ENCODE measurements around the gene B9D1.

B9D1 gene, protein sequence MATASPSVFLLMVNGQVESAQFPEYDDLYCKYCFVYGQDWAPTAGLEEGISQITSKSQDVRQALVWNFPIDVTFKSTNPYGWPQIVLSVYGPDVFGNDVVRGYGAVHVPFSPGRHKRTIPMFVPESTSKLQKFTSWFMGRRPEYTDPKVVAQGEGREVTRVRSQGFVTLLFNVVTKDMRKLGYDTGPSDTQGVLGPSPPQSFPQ

DNA sequence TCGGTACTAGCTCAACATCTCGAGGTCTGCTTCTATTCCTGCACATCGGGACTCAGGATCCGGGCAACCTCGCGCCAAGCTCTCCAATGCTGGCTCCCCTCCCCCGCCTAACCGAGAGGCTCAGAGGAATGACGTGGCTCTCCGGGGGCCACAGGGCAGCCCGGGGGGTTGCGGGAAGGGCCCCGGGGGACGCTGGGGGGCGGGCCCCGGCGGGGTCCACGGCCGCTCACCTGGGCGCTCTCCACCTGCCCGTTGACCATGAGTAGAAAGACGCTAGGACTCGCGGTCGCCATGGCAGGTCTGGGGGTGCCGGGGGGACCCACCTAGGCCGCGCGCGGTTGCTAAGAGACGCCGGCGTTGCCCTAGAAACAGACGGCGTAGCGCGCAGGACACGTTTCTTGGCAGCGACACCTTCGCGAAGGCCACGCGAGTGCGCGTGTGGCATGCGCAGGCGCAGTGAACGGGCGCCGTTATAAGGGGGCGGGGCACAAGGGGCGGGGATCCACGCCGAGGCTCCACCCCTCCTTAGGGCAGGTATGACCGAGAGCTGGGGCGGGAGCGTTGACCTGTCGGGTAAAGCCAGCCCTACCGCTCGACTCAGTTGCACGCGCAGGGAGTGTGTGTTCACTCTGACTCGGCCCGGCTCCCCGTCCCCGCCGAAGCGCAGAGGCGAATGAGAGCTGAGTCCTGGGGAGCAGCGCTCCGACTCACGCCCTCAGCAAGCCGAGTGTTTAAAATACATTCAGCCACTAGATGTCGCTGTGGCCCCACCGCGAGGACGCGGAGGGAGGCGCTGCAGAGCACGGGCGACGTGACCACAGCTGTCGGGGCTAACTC, at the start of gene B9D1:
Gene B9D1 (minus strand): TSS at position 447 of the 837 bp plus-strand sequence. CDS start 154 bp downstream, at position 293.
- DNase-seq (ENCODE audit: low spot score) = peak; percentile 98

DNA sequence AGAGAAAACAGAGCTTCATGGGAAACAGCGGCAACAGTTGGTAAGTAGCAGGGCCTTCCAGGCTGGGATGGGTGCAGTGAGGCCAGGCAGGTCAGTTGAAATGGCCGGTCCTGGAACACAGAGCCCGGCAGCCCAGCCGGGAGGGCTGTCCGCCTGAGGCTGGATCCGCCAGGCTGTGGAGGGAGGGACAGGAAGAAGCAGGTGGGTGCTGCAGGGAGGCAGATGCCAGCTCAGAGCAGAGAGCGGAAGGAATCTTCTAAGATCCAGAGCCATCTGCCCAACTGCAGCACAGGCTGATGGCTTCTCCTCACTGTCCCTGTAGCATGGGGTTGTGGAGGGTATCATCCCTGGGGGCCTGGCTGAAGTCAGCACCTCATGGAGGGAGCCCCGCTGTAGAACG, 49.1 kb upstream of the B9D1 start:
- no peak for DNase-seq (ENCODE audit: low spot score)

DNA sequence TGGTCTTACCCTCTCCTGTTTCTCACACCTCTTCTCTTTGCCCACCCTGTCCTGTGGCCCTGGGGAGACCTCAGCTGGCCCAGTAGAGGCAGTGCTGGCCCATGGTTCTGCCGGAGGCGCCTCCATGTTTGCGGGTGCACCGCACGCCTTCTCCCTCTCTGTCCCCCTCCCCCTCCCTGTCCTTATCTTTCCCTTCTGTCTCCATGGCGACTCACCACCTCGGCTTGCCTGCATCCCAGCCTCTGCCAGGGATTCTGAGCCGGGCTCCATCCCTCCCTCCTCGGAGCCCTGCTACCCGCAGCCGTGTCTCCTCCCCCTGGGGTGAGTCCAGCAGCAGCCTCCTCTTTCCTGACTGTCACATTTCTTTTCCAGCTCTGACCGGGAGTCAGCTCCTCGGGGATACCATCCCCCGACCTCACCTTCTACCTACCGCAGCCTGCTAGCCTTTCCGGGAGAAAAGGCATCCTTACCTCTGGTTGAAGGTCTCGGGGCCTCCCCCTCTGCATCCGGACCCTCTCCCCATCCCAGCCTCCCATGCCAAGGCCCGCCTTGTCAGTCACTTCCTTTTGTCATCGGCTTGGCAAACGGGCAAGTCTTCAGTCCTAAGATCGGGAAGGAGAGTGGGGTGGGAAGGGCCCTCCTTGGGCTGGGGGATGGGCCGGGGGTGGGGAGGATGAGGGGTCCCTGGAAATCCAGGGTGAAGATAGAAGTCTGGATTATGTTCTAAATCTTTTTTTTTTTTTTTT, 48.5 kb upstream of the B9D1 start, which contains the start of gene RNF112:
Gene RNF112 (plus strand): TSS at position 358 of the 746 bp plus-strand sequence. CDS start 177 bp downstream, at position 535.
- DNase-seq (ENCODE audit: low spot score) = no peak

DNA sequence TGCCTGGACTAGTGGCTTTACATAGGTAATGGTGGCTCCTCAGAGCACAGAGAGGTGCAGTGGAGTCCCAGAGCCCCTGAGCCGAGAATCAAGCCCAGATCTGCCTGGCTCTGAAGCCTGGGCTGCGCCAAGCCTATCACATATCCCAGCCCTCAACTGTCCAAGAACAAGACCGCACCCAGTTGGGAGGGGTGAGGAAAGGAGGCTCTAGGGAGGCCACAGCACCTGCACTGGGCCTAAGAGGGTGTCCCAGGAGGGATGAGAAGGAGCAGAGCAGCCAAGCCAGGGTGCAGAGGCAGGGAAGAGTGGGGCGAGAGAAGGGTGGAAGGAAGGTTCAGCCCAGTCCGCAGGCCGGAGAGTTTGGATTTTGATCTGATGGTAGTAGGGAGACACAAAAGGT, 47.6 kb upstream of the B9D1 start:
- no peak for DNase-seq (ENCODE audit: low spot score)

DNA sequence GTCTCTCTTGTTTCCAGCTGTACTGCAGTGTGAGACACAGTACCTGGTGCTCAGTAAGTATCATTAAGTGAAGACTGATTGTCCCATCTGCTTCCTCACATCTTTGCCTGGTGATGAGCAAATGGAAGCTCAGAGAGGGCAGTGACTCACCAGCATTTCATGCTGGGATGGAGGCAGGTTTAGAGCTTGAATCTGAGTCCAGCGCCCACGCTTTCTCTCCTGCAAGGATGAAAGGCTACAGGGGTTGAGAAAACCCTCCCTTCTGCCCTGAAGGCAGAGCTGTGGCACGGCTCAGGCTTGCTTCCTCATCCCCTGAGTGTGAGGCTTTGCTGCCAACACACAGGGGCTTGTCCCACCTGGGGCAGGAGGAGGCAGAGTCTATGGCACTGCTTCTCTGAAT, 47.0 kb upstream of the B9D1 start:
- peak; percentile 25 for DNase-seq (ENCODE audit: low spot score)

DNA sequence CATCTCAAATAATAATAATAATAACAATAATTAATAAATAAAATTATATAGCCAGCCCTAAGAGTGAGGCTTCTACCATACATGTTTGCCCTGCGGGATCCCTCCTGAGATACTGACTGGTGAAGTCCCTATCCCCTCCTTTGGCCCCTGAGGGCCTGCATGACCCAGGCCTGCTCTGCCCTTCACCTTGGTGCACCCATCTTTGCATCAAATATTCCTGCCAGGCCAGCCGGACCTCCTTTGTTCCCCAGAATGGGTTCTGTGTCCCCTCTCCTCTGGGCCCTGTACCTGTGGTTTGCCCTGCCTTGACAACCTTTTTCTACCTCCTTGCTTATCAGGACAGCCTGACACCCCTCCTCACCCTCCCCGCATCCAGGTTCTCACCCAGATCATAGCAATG, 46.5 kb upstream of the B9D1 start:
- no peak for DNase-seq (ENCODE audit: low spot score)

DNA sequence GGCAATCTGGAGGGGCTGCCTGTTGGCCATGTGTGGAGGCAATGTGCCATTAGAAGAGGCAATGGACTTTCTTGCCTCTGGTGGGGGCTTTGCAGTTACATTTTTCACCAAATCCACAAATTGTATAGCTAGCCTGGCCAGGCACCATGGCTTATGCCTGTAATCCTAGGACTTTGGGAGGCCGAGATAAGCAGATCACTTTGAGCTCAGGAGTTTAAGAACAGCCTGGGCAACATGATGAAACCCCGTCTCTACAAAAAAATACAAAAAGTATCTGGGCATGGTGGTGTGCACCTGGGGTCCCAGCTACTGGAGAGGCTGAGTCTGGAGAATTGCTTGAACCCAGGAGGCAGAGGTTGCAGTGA, 45.8 kb upstream of the B9D1 start:
- no peak for DNase-seq (ENCODE audit: low spot score)

DNA sequence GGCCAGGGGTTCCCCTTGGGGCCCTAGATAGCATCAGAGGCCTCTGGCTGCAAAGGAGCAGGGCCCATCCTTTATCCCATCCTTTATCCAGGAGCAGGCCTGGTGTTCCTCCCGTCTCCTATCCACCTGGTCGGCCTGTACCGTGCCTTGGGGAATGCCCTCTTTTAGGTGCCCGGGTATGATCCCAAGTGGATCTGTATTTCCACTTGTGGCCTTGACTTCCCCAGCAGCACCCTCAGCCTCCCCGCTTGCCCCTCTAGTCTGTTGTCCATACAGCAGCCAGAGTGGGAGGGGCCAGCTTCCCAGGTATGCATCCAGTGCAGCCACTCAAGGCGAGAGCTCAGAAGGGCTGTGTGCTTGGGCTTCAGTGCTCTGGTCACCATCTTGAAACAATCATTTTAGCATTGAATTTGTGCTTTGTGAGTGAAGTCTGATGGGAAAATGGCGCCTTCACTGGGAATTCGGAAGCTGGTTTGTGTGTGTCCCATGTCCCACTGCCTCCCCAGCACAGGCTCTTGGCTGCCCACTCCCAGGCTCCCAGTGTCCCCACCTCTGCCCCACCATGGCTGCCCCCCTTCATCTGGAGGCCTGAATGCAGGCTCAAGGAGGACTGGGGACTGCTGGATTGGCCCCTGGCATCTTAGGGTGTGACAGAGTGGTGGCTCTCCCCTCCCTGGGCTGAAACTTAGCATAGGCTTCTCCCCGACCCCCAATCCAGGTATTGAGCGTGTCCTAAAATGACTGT, 45.2 kb upstream of the B9D1 start:
- DNase-seq (ENCODE audit: low spot score) = no peak

DNA sequence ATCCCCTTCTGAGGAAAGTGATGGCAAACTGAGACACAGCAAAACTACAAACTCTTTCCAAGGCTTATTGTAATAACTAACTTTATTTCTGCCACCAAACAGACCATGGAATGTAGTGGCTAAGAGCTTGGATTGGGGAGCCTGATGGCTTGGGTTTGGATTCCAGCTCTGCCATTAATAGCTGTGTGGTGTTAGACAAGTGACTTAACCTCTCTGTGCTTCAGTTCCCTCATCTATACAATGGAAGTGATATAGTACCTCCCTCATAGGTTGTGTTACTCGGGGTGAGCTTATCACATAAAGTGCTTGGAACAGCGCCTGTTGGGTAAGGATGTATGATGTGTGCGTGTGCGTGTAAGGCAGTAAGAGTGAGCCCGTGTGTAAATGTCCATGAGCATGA, 42.6 kb upstream of the B9D1 start:
- DNase-seq (ENCODE audit: low spot score) = no peak

DNA sequence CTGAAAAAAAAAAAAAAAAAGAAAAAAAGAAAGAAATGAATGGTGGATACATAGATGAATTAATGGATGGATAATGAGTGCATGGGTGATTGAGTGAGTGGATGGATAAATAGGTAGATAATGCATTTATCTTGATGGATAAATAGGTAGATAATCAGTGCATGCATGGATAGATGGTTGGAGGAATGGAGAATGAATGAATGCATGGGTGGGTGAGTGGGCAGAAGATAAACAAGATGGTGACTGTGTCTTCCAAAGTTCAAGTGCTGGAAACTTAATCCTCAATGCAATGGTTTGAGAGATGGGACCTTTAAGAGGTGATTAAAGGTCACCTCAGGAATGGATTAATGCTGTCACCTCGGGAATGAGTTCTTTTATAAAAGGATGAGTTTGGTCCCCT, 41.7 kb upstream of the B9D1 start:
- DNase-seq (ENCODE audit: low spot score) = no peak

DNA sequence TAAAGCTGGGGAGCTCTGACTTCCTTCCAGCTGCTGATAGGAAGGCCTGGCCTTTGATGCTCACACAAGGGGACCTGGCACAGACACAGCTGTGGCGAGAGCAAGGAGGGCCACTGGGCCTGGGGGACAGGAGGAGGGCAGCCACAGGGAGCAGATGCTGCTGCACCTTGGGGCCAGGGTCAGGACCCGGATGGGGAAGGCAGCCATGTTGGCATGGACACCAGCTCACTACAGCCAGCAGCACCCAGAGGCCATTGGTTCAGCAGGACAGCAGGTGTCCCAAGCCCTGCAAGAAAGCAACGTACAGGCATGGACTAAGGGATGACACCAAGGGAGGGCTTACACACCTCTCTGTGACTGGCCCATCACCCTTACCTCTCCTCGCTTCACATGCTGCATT, 40.5 kb upstream of the B9D1 start:
- no peak for DNase-seq (ENCODE audit: low spot score)

DNA sequence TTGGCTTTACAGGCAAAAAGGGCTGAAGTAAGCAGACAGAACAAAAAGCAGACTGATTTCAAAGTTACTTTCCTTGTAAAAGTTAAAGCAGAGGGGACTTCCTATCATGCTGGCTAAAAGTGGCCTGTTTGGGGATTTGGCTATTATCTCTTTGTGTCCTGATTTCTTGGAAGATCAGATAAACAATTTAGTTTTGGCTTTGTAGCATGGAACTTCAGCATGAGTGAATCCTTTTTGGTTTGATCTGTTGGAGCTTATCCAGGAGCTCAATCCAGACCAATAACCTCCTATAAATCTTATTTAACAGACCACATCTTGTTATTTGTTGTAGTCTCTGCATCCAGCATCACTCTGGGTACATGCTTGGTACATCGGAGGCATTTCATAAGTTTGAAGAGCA, 39.6 kb upstream of the B9D1 start:
- DNase-seq (ENCODE audit: low spot score) = no peak

DNA sequence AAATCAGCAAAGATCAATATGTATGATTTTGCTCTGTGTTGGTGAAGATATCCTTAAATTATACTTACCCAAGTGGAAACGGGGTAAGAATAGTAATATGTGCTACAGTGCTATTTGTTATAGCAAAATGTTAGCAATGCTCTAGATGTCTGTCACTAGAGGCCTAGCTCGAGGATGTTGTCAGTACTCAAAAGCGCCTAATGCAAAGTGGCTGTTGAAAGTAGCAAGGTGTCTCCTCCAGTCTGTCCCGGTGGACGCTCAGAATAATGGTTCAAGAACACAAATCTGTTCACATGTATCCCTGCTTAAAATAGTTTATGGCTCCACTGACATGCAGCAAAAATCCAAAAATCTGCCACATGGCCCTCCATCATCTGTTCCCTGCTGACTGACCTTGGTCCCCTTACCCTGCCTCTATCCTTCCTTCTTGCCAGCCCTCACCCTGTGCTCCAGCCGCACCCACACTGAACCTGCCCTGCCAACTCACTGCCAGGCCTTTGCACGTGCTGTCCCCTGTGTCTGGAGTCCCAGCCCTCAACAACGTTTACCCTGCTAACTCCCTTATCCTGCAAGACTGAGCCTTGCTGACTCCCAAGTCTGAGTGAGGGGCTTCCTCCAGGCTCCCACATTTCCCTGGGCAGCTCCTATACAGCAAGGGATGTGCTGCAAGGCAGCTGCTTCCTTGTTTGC, 38.9 kb upstream of the B9D1 start:
- no peak for DNase-seq (ENCODE audit: low spot score)

DNA sequence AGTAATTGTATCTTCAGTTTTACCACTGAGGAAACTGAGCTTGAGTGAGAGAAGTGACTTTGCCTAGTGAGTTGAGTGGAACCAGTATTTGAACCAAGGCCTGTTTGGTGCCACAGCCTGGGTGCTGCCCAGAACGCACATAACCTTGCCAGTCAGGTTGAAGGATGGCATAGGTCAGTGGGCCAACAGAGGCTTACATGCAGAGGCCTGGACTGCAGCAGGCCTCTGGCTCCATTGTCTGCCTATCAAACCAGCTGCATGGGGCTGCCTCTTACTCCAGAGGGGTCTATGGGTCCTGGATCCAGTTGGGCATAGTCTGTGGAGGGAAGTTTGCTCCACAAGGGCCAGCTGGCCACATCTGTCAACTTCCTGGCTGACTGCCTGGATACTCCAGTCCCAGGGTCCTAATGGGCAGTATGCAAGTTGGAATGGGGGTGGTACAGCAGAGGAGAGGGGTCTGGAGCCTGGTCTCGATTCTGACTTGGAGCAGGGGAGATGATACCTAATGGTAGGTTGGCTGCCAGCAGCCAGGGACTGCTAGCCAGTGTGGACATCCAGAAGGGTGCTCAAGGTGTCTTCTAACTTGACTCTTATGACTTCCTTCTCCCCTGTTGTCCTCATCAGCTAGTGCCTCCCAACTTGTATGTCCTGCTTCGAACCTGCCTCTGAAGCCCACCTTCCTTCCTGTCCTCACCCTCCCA, 37.4 kb upstream of the B9D1 start:
- DNase-seq (ENCODE audit: low spot score) = no peak

DNA sequence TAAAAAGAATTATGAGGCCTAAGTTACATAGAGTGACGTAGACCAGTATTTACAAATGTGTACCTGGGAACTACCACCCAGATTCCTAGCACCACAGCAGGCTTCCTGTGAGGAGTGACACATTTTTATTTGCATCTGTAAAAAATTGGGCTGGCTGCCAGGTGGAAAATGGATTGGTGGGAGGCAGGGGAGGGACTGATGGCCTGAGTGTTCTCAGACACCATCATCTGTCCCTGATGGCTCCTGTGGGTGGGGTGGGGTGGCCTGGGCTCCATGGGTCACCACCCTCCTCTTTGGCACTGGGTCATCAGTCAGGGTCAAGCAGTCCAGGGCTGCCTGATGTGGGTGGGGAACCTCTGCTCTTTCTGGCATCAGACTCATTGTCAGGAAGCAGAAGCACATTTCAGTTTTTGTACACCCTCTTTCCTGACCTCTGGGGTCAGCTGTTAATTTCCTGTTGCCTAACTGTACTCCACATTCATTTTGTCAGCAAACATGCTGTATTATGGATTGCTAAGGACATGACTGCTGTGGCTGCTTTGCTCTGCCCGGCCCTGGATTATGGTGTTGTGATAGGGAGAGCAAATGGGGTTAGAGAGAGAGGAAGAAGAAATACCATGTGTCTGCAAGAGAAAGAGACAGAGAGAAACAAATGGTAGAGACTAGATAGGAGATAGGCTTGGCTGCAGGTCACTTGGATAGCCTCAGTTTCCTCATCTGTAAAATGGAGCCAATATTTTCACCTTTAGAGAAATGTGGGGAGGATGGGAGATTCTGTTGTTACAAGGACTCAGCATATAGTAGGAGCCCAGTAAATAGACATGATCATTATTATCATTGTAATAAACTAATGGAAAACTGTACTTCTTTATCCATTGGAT, 36.0 kb upstream of the B9D1 start:
- DNase-seq (ENCODE audit: low spot score) = no peak

DNA sequence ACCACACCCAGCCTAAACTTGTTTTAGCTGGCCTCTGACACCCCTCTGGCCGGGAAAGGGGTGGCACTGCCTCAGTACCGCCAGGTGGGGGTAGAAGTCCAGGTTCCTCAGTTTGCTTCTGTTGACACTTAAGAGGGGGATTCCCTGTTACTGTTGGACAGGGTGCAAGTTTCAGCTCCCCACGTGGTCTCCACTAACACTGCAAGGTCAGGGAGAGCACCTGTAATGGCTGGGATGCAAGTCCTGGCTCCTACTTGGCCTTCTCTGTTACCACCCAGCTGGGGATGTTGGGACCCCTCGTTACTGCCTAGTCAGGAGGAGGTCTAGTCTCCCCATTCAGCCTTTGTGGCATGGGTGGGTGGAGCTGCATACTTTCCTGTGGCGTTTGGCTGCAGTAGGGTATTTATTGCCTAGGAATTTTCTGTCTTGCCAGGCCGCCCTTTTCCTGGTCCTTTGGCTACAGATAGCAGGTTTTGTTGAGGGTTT, 35.1 kb upstream of the B9D1 start:
- no peak for DNase-seq (ENCODE audit: low spot score)

DNA sequence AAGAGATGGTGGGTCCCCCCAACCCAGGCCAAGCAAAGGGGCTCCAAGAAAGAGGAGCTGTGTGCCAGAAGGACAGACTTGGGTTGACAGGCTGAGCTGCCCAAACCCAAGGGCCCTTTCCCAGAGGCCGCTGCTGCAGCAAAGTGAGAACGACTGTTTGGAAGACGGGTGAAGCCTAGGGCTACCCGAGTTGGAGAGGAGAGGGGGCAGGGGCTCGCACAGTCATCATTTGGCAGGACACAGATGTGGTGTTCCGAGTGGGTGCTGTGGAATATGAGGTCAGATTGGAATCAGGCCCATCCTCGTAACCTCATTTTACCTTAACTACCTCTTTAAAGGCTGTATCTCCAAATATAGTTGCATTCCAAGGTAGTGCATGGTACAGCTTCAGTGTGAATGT, 29.8 kb upstream of the B9D1 start:
- DNase-seq (ENCODE audit: low spot score) = no peak

DNA sequence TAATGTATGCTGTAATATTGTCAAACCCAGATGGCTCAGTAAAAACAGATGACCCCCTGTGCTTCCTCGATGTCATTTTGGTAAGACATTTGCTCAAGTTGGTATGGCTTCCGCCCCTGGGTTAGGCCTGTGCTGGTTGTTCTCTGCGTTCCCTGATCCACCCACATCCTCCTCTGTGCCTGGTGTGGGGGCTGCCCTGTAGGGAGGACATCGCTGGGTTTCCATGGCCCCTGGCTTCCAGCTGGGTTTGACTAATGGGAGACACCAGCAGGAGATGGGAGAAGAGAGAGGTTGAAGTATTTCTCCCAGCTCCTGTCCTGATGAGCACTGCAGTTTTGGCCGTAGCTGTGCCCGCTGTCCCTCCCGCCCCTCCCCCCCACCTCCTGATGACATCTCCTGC, 28.9 kb upstream of the B9D1 start:
- DNase-seq (ENCODE audit: low spot score) = no peak

DNA sequence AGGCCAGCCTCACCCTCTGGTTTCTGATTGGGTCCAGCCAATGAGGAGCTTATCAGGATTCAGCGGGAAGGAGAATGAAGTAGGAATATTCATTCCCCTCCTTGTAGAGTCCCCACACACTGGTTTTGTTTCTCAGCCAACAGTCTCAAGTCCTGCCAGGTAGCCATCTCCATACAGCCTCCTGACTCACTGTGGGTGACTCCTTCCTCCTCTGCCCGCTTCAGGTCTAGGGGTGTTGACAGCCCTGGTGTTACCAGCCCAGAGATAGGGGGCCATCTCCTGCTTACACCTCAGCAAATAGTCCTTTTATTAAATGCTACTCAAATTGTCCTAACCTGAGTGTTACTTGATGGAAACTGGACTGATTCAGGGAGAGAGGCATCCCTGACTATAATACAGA, 28.4 kb upstream of the B9D1 start:
- DNase-seq (ENCODE audit: low spot score) = no peak
